Right cardiac atrium (tissue), 5 donors: ENCODE data around the gene AZU1. TPM values are rescaled to one million over a fixed set of nuclear protein-coding genes. Genes with fewer than 3 reads are reported as not detected.
"Not testable (repeated sequence)": the region's sequence is repeated elsewhere in the genome, so short reads cannot be mapped to it uniquely, and the experiment has no call there.

Experiments used
- ATAC-seq, 2 donors: fragments of 200-7000 bp; cut with Tn5 transposase; one replicate each; pipeline versions ENCODE4 v1.8.0 to v1.9.1; 2020; ENCODE audit warnings: moderate library complexity in 2 of 2, mild to moderate bottlenecking in 1 of 2
- DNase-seq, 3 donors: peaks; one replicate each; pipeline ENCODE4 v3.0.0-alpha.2; 2020
- H3K27ac ChIP-seq: one replicate; pipeline ENCODE4 v1.5.1; 2013; ENCODE audit warnings: mild to moderate bottlenecking, low read length, control low read depth, moderate library complexity
- H3K27me3 ChIP-seq: one replicate; pipeline ENCODE4 v1.6.1; 2013; ENCODE audit not compliant: control insufficient read depth, insufficient read depth
- H3K4me1 ChIP-seq: one replicate; pipeline ENCODE4 v1.6.1; 2013; ENCODE audit warnings: low read length; ENCODE audit not compliant: control insufficient read depth, insufficient read depth
- H3K4me3 ChIP-seq: one replicate; pipeline ENCODE4 v1.5.1; 2013; ENCODE audit warnings: low read length, control low read depth
- H3K9me3 ChIP-seq: one replicate; pipeline ENCODE4 v1.6.1; 2013; ENCODE audit warnings: low read length; ENCODE audit not compliant: control insufficient read depth
- WGBS: extraction: QIAGEN DNeasy Blood & Tissue Kit; methylation state at CpG from one replicate; pipeline ENCODE4 v1.1.7; 2013; 5-methylcytosine and 5-hydroxymethylcytosine counted together
- intact Hi-C, 4 donors: fragments of 100-400 bp; cut with DNase I; formaldehyde crosslinking; loops; one replicate each; pipeline versions ENCODE4 v1.11.0 to v1.14.0; 2022 to 2023
- microRNA-seq, 2 donors: library from miRNA; unstranded; fragments of <30 nt; microRNA quantifications; one replicate each; pipeline ENCODE4 v1.2.0, GENCODE V29; 2020 to 2021
- polyA plus RNA-seq: library from polyadenylated mRNA; stranded (reverse); fragments of 200-250 nt; gene quantifications from one replicate; pipeline ENCODE4 v1.2.3, GENCODE V29; 2013
- total RNA-seq, 4 donors: library from RNA; stranded (reverse); fragmentation: NEBNext Ultra II Directional; extraction: Animal tissue kit (Norgen Biotek cat#: 25700); gene quantifications; one replicate each; pipeline ENCODE4 v1.2.1, GENCODE V29; 2021
- donor health status: healthy with polysubstance abuse.
- donor health status: DM: no; HTN: yes; CAD: no.
- donor health status: DM: no; HTN: no; CAD: no.
- donor health status: DM: no; HTN: yes; CAD: no; lungs with severe emphysema.
- donor health status: DM: yes; HTN: yes; CAD: no.

The AZU1 gene
- total and polyA plus RNA-seq, 5 donors = 0.11 TPM; not detected in 4

DNA sequence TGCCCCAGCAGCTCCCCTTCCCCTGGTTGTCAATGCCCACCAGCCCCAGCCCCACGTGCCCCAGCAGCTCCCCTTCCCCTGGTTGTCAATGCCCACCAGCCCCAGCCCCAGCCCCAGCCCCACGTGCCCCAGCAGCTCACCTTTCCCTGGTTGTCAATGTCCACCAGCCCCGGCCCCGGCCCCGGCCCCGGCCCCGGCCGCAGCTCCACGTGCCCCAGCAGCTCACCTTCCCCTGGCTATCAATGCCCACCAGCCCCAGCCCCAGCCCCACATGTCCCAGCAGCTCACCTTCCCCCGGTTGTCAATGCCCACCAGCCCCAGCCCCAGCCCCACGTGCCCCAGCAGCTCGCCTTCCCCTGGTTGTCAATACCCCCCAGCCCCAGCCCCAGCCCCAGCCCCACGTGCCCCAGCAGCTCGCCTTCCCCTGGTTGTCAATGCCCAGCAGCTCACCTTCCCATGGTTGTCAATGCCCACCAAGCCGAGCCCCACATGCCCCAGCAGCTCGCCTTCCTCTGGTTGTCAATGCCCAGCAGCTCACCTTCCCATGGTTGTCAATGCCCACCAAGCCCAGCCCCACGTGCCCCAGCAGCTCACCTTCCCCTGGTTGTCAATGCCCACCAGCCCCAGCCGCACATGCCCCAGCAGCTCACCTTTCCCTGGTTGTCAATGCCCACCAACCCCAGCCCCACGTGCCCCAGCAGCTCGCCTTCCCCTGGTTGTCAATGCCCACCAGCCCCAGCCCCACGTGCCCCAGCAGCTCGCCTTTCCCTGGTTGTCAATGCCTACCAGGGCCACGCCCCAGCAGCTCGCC, 51.3 kb downstream of the AZU1 start:
- peak in 1 of 3 donors; percentile 51 for DNase-seq
- H3K9me3 ChIP-seq, H3K27ac ChIP-seq, intact Hi-C loops, H3K4me3 ChIP-seq, ATAC-seq, H3K4me1 ChIP-seq, H3K27me3 ChIP-seq: not testable (repeated sequence)
- 90% methylated on average over 24 of the region's 24 CpGs for WGBS

DNA sequence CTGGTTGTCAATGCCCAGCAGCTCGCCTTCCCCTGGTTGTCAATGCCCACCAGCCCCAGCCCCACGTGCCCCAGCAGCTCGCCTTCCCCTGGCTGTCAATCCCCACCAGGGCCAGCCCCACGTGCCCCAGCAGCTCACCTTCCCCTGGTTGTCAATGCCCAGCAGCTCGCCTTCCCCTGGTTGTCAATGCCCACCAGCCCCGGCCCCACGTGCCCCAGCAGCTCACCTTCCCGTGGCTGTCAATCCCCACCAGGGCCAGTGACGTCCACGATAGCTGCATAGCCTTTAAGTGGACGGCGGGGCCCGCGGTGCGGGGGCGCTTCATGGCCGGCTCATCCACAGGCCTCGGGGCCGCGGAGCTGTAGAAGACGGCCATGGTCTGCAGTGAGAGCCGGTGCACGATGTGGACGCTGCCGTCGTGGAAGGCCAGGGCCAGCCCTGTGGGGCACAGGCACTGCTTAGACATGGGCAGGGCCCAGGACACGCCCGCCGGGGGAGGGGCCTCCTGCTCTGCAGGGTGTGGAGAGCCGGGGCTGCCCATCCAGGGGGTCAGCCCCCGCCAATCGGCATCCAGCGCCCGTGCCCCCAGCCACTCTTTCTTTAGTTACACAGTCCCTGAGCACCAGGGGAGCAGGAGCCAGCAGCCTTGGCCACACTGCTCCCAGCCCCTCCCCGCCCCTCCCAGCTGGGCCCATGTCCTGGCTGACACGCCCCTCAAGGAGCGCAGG, 52.2 kb downstream of the AZU1 start:
- Histone ChIP-seq H3K9me3 (no peaks in the 10 kb centered on the region), H3K27me3 (no peaks in the 10 kb centered on the region), H3K27ac (no peak overlapping the region), H3K4me1 (no peaks in the 10 kb centered on the region), H3K4me3 (no peak overlapping the region)
- intact Hi-C loops = no loop called here
- ATAC-seq = no peak
- DNase-seq = peak in 1 of 3 donors; percentile 50
- WGBS = 88% methylated on average over 37 of the region's 37 CpGs

Small RNA genes lying within 50 kb of the gene (microRNA-seq; reads per million reads assigned to microRNA genes)
- gene MIR3187 (3.8 to 6.4 reads per million in 2 donors), gene MIR4745 (0.54 to 1.7 reads per million in 2 donors)

Other genes with a start within 250 kb of the AZU1 start
- gene HCN2, start 238.0 kb upstream of the AZU1 start, total RNA-seq = 10 to 100 TPM; 15.8 to 24.7 (median 21.7) TPM
- gene HCN2, start 238.0 kb upstream of the AZU1 start, polyA plus RNA-seq = 19.3 TPM
- gene POLRMT, start 194.3 kb upstream of the AZU1 start, total RNA-seq = 10 to 100 TPM; 36.1 to 46.4 (median 45.1) TPM
- 36.8 TPM for gene POLRMT, start 194.3 kb upstream of the AZU1 start, polyA plus RNA-seq
- under 1 TPM in 3 of 4 donors, not detected in 1; 0.15 to 0.34 (median 0.17) TPM for gene FGF22, start 188.0 kb upstream of the AZU1 start, total RNA-seq
- 0.23 TPM for gene FGF22, start 188.0 kb upstream of the AZU1 start, polyA plus RNA-seq
- 10 to 100 TPM; 21.7 to 37.6 (median 28.0) TPM for gene RNF126, start 164.6 kb upstream of the AZU1 start, total RNA-seq
- gene RNF126, start 164.6 kb upstream of the AZU1 start, polyA plus RNA-seq = 24.5 TPM
- gene FSTL3, start 151.4 kb upstream of the AZU1 start, total RNA-seq = 100 to 1,000 TPM in 1 of 4 donors, 10 to 100 TPM in 3; 47.1 to 110 (median 61.9) TPM
- gene FSTL3, start 151.4 kb upstream of the AZU1 start, polyA plus RNA-seq = 64.1 TPM
- not detected for gene PRSS57, start 132.4 kb upstream of the AZU1 start, total RNA-seq
- gene PRSS57, start 132.4 kb upstream of the AZU1 start, polyA plus RNA-seq = not detected
- 10 to 100 TPM; 34.9 to 84.9 (median 46.9) TPM for gene PALM, start 118.9 kb upstream of the AZU1 start, total RNA-seq
- gene PALM, start 118.9 kb upstream of the AZU1 start, polyA plus RNA-seq = 30.3 TPM
- under 1 TPM in 1 of 4 donors, not detected in 3; 0.22 TPM for gene MISP, start 76.7 kb upstream of the AZU1 start, total RNA-seq
- 0.02 TPM for gene MISP, start 76.7 kb upstream of the AZU1 start, polyA plus RNA-seq
- gene PTBP1, start 30.4 kb upstream of the AZU1 start, total RNA-seq = 100 to 1,000 TPM in 1 of 4 donors, 10 to 100 TPM in 3; 67.5 to 119 (median 82.3) TPM
- 42.9 TPM for gene PTBP1, start 30.4 kb upstream of the AZU1 start, polyA plus RNA-seq
- not detected for gene PLPPR3, start 5.9 kb upstream of the AZU1 start, total RNA-seq
- gene PLPPR3, start 5.9 kb upstream of the AZU1 start, polyA plus RNA-seq = 0.05 TPM
- gene PRTN3, start 13.2 kb downstream of the AZU1 start, total RNA-seq = not detected
- not detected for gene PRTN3, start 13.2 kb downstream of the AZU1 start, polyA plus RNA-seq
- 1 to 10 TPM in 3 of 4 donors, under 1 TPM in 1; 0.85 to 2.6 (median 1.9) TPM for gene ELANE, start 24.5 kb downstream of the AZU1 start, total RNA-seq
- gene ELANE, start 24.5 kb downstream of the AZU1 start, polyA plus RNA-seq = 3.4 TPM
- 100 to 1,000 TPM; 221 to 590 (median 310) TPM for gene CFD, start 31.8 kb downstream of the AZU1 start, total RNA-seq
- gene CFD, start 31.8 kb downstream of the AZU1 start, polyA plus RNA-seq = 869 TPM
- 10 to 100 TPM; 23.9 to 28.4 (median 25.4) TPM for gene MED16, start 65.3 kb downstream of the AZU1 start, total RNA-seq
- 21.3 TPM for gene MED16, start 65.3 kb downstream of the AZU1 start, polyA plus RNA-seq
- gene RNU6-9, start 65.6 kb downstream of the AZU1 start, total RNA-seq = not detected
- gene RNU6-9, start 65.6 kb downstream of the AZU1 start, polyA plus RNA-seq = not detected
- 10 to 100 TPM; 18.6 to 31.2 (median 21.2) TPM for gene R3HDM4, start 85.4 kb downstream of the AZU1 start, total RNA-seq
- gene R3HDM4, start 85.4 kb downstream of the AZU1 start, polyA plus RNA-seq = 25.8 TPM
- not detected for gene KISS1R, start 89.5 kb downstream of the AZU1 start, total RNA-seq
- gene KISS1R, start 89.5 kb downstream of the AZU1 start, polyA plus RNA-seq = not detected
- 1 to 10 TPM; 4.2 to 6.2 (median 5.6) TPM for gene ARID3A, start 98.2 kb downstream of the AZU1 start, total RNA-seq
- 3.3 TPM for gene ARID3A, start 98.2 kb downstream of the AZU1 start, polyA plus RNA-seq
- gene WDR18, start 156.5 kb downstream of the AZU1 start, total RNA-seq = 10 to 100 TPM; 12.2 to 24.0 (median 15.8) TPM
- 22.5 TPM for gene WDR18, start 156.5 kb downstream of the AZU1 start, polyA plus RNA-seq
- under 1 TPM in 1 of 4 donors, not detected in 3; 0.06 TPM for gene GRIN3B, start 172.6 kb downstream of the AZU1 start, total RNA-seq
- not detected for gene GRIN3B, start 172.6 kb downstream of the AZU1 start, polyA plus RNA-seq
- gene TMEM259, start 193.3 kb downstream of the AZU1 start, total RNA-seq = 100 to 1,000 TPM; 127 to 161 (median 143) TPM
- gene TMEM259, start 193.3 kb downstream of the AZU1 start, polyA plus RNA-seq = 164 TPM
- not detected for gene RNU6-2, start 193.7 kb downstream of the AZU1 start, total RNA-seq
- gene RNU6-2, start 193.7 kb downstream of the AZU1 start, polyA plus RNA-seq = not detected
- 10 to 100 TPM; 57.4 to 75.9 (median 63.8) TPM for gene CNN2, start 198.8 kb downstream of the AZU1 start, total RNA-seq
- gene CNN2, start 198.8 kb downstream of the AZU1 start, polyA plus RNA-seq = 52.1 TPM
- 10 to 100 TPM in 1 of 4 donors, 1 to 10 TPM in 3; 7.3 to 10.4 (median 8.7) TPM for gene ABCA7, start 212.3 kb downstream of the AZU1 start, total RNA-seq
- gene ABCA7, start 212.3 kb downstream of the AZU1 start, polyA plus RNA-seq = 9.1 TPM
- gene ARHGAP45, start 239.3 kb downstream of the AZU1 start, total RNA-seq = 10 to 100 TPM in 1 of 4 donors, 1 to 10 TPM in 3; 7.7 to 10.4 (median 9.2) TPM
- 5.9 TPM for gene ARHGAP45, start 239.3 kb downstream of the AZU1 start, polyA plus RNA-seq